Activated CD4-positive, CD25-positive, alpha-beta regulatory T cell treated with anti-CD3 and anti-CD28 coated beads, Interleukin-2, amount 50 U/mL, for 72 hours (primary cell): ENCODE measurements around the gene TANGO2.

ENCODE experiments used
- DNase-seq: peaks from one replicate; pipeline ENCODE4 v3.0.0; 2021

TANGO2 gene

DNA sequence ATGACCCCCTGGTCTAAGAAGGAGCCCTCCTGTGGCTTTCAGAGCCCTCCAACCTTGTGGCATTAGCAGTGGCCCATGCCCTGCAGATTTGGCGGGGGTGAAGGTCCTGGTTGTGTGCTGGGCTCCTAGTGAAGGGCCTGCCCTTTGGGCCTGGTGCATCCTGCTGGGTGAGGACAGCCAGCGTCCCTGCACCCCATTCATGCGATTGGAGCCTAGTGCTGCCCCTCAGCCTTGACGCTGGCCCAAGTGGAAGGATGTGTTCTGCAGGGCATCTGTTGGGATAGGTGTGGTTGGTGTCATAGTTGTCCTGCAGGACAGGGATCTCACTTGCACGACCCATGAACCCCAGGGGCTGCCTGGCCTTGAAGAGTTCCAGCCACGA lies 31.0 kb downstream of the TANGO2 start:
- no peak for DNase-seq

DNA sequence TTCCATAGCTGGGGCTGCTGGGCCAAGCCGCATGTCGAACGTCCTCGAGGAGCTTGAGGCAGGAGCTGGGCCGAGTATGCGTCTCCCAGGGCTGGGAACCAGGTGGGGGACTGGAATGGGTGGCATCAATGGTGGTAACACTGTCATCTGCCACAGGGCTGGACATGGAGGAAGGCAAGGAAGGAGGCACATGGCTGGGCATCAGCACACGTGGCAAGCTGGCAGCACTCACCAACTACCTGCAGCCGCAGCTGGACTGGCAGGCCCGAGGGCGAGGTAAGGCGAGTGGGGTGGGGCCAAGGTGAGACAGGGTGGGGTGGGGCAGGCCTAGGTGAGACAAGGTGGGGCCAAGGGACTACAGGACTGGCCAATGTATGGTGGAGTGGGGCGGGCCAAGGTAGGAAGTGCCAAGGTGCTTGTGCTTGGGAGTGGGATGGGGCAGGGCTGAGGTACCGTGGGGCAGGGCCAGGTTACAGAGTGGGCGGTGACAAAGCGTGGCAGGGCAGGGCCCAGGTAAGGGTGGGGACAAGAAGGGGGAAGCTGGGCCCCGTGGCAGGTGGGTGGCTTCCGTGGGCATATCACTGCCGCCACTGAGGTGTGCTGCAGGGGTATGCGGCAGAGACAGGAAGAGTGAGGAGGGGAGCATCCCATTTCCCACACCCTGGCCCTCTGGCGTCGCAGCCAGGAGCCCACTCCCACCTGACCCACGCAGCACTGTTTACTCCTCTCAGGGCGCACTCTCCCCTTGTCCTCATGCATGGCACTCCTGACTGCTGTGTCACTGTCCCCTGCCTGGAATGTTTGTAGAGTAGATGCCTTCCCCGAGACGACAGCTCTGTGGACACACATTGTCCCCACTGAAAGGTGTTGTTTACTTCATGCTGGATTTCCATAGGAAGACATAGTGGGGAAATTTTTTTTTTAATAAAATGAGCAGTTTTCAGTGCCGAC lies 31.7 kb downstream of the TANGO2 start:
- DNase-seq, result no peak

DNA sequence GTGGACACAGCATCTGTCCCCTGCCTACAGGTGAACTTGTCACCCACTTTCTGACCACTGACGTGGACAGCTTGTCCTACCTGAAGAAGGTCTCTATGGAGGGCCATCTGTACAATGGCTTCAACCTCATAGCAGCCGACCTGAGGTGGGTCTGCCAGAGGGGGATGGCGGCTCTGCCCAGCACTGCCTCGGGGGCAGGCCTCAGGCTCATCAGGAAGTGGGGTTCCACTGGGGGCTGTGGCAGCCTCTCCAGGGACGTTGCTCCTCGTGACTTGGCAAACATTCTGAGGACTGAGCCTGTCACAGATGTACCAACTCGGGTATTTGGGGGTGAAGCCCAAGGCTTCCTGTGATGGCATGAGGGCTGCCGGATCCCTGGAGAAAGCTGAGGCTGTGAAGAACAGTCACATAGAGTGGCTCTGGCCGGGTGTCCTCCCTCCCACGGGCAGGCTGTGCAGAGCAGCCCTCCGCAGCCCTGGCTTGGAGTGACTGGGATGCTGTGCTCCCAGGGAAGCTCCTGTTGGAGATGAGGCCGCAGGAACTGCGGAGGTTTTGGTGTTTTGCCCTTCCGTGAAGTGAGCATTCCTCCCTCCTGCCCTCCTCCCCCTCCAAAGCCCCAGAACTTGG lies 32.6 kb downstream of the TANGO2 start:
- DNase-seq, result no peak

DNA sequence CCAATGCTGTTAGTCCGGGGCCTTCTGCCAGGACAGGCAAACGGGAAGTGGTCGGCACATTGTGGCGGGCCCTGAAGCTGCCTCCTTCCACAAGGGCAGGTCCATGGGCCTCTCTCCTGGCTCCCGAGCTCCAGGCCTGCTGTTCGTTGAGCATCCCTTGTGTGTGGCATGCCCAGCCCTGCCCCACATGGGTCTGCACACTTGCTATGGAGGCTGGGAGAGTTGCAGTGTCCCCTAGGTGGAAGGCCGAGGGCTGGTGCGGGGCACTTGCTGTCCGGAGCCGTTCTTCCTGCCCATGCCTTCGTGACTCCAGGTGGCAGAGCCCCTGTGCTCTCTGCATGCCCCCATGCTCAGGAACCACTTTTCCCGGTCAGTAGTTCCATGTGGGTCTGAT lies 33.1 kb downstream of the TANGO2 start:
- no peak for DNase-seq

DNA sequence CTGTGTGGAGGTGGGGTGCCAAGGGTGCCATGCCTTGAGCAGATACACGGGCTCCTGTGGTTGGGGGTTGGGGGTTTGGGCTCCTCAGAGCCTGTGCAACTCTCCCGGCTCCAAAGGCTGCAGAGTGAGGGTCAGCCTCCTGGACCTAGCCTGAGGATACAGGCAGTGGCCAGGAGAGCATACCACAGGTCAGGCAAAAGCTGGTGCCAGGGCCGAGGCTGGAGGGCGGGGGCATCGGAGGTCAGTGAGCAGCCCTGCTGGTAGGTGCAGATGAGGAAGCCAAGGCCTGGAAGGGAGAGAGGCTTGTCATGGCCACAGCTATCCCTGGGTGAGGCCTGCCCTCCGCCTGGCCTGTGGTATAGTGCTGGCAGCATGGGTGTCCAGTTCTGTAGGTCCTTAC lies 33.6 kb downstream of the TANGO2 start:
- no peak for DNase-seq

DNA sequence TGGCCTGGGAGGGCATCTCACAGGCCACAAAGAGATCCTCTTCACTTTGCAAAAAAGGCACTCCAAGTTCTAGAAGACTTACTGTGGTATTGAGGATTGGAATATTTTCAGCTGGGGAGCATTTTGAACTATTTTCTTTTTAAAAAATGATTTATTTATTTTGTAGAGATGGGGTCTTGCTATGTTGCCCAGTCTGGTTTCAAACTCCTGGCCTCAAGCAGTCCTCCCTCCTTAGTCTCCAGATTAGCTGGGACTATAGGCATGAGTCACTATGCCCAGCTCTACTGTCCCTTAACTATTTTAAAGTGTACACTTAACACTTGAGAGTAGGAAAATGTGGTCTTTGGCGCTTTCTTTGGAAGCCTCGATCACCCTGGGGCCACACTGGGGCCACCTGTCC lies 34.2 kb downstream of the TANGO2 start:
- no peak for DNase-seq

DNA sequence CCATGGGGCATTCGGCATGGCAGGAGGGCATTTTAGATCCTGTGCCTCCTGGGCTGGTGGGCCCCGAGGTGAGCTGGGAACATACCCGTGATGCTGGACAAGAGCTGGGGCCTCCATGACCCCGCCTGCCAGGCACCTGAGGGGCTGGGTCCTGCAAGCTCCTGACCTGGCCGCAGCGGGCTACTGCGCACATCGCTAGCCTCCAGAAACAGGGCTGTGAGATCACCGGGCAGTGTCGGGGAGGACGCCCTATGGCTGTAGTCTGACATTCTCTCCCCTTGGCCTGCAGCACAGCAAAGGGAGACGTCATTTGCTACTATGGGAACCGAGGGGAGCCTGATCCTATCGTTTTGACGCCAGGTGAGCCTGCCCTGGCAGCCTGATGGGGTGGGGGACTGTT lies 34.7 kb downstream of the TANGO2 start:
- no peak for DNase-seq

DNA sequence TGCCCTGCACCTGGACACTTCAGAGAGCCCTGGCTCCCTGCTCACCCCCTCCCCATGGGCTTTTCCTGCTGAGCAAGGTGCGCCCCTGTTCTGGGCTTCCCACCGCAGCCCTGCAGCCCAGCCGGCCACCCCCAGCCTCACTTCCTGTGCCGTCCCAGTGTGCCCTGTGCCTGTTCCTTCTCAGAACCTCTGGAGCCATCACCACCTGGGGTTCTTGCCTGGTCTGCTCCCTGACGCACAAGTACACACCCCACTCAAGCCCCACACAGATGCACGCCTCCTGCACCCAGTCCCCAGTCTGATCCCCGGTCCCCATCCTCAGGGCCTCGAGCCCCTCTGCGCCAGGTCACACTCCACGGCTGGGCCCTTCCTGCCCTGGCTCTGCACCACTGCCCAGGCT lies 35.3 kb downstream of the TANGO2 start:
- DNase-seq, result no peak

DNA sequence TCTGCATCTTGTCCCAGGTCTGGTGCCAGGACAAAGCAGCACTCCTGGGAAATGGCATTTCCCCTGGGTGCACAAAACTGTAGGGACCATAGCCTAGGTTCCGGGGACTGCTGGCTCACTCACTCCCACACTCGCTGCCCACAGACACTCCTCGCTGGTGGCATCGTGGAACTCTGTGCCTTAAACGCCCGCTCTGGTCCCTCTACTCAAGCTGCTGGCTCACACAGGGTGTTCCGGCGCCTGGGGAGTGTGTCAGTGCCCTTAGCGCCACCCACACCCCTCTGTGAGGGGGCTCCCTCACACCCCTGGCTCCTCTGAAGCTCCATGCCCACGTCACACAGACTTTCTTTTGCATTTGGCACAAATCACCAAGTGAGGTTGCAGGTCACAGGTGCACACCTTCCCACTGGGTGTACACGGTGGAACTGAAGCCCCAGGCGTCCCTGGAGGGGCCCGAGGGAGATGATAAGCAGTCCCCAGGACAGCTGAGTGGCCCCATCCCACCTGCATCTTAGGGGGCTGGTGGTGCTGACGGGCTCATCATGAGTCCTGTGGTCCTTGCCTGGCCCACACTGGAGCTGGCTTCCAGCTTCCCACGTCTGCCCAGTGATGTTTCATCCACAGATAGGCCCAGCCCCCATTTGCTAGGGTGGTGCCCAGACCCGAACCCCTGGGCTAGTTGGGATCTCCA lies 35.9 kb downstream of the TANGO2 start:
- no peak for DNase-seq

DNA sequence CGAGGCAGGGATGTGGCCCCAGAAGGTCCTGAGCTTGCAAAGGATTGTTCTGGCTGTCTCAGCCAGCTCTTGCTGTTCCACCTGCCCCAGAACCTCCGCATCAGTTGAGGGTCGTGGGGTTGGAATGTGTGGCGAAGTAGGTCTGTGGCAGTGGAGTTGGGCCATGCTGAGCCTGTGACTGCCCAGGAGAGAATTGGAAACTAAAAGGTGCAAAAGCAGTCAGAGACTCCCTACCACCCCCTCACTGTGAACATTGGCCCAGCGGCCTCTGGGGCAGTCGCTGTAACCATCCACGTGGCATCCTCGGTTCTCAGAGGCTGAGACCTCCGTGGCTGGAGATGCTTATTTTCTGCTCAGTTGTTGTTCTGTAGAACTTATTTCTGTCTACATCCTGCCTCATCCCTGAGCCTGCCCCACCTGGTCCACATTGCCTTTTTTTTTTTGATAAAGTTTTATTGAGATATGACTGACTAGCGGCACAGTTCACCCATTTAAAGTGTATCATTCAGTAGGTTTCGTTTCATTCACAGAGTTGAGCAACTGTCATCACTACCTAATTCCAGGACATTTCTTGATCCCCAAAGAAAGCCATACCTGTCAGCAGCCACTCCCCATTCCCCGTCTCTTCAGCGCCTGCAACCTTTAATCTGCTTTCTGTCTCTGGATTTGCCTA lies 36.8 kb downstream of the TANGO2 start:
- DNase-seq, result no peak

DNA sequence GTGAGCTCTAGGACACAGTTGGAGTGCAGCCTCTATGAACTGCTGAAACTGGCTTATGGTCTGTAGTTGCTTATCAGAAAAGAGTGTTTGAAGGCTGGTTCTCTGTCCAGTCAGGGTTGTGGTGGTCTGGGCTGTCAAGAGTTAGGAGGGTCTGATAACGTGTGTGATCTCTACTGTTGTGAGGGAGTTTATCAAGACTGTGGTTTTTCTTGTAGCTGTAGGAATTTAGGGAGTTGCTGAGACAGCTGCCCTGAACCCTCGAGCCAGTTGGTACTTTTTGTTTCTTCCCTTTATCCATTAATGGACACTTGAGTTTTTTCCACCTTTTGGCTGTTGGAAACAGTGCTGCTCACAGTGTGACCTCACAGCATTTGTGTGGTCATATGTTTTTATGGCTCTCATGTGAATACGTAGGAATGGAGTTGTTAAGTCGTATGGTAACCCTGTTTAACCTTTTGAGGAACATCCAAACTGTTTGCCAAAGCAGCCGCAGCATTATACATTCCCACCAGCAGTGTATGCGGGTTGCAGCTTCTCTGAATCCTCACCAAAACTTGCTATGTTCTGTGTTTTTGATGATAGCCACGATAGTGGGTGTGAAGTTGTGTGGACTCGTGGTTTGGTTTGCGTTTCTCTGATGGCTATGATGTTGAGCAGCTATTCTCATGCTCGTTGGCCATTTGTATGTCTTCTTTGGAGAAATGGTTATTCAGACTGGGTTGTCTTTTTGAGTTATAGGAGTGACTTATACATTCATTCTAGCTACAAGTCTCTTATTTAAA lies 38.3 kb downstream of the TANGO2 start:
- DNase-seq, result no peak

DNA sequence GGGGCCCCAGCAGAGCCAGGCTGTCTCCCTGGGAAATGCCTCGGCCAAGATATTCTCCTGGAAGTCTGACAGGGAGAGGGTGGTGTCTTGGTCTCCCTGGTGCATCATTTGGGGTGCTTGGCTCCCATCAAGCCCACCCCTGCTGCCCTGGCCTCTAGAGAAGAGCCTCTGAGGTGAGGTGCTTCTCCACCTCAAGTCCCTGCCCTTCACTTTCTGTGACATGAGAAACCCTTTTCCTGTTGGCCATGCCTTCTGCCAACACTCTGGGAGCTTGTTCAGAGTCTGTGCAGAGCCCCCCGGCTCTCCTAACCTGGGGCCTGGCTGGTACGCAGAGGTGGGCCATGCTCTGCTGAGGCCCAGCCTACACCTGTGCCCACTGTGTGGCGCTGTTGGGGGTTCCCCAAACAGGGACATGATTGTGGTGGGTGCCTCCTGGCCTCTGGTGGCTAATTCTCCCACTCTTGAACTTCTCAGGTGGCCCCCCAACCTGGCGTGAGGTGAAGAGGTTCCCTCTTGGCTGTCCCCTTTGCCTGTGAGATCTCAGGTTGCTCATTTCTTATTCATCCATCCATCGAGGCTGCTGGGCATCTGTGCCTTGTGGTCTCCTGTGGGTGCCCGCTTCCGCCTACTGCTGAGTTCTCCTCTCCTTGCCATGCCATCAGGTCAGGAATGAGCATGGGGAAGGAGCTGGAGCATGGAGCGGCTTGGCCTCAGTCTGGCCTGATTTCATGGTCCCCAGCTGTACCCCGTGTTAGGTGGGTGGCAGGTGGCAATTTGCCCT lies 40.0 kb downstream of the TANGO2 start:
- no peak for DNase-seq

DNA sequence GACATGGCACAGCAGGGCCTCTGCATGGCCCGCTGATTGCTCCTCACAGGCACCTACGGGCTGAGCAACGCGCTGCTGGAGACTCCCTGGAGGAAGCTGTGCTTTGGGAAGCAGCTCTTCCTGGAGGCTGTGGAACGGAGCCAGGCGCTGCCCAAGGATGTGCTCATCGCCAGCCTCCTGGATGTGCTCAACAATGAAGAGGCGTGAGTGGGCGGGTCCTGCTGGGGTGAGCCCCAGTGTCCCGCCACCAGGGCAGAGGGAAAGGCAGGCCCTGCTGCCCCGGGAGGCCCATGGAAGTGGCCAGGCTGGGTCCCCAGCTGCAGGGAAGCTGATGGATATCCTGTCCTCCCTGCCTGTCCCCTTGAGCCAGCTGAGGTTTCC lies 40.6 kb downstream of the TANGO2 start:
- DNase-seq, result no peak

DNA sequence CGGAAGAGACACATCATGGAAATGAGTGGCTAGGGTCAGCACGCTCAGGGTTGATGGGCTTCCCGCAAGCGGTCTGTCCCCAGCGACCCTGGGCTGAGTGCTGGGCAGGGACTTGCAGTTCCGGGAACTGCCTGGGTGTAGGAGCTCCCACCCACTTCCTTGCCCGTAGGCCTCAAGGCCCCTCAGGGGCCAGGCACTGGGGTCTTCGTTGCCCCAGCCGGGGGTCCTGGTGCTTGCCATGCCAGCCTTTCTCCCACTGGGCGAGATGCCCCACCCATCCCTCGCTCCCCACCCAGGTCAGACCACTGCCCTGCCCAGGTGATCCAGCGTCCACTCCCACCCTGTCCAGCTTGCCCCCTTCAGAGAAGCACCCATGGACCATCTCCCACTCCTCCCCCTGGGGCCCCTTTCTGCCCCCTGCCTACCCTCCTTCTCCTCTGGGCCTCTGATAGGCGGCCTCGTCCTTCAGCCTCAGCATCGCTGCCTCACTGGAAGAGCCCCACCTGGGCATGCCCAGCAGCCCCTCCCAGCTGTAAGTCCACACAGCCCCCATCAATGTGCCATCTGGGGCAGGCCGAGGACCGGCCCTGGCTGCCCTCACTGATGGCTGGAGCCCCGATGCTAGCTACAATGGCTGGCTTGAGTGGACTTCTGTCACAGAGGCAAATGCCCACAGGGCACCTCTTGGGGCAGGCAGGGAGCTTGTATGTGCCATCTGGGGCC lies 41.3 kb downstream of the TANGO2 start:
- DNase-seq, result no peak

DNA sequence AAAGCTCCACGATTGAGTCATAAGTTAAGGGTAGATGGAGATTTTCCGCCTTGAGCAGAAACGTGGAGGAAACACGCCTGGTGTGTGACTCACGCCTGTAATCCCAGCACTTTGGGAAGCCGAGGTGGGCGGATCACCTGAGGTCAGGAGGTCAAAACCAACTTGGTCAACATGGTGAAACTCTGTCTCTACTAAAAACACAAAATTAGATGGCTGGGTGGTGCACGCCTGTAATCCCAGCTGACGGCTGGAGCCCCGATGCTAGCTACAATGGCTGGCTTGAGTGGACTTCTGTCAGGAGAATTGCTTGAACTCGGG lies 41.8 kb downstream of the TANGO2 start:
- no peak for DNase-seq

DNA sequence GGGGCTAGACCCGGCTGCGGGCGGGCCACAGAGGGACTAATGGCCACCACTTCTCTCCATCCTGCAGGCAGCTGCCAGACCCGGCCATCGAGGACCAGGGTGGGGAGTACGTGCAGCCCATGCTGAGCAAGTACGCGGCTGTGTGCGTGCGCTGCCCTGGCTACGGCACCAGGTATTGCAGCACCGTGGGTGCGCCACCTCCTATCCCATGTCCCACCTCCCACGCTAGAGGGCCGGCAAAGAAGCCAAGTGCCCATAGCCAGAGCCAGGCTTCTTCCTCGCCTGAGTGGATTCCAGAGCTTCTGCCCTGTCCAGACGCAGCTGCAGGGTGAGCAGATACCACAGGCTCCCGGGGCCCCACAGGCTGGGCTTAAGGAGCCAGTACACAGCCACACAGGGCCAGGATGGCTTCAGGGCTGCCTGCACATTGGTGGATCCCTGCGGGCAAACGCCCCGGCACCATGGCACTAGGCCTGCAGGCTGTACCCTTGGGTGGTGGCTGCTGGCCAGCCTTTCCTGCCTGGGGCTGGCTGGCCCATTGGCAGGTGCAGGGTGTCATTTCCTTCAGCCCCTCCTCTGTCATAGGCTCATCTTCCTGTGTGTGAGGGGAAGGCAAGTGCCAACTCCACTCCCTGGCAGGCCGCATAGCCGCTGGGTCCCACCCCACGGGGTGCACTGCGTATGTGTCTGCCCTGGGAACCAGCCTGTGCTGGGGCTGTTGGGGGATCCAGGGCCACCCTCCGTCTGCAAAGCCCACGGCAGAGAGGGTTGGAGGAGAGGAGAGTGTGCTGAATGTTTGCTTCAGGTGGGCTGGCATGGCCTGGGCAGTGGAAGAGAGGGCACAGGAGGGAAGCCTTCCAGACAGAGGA lies 42.6 kb downstream of the TANGO2 start:
- no peak for DNase-seq

DNA sequence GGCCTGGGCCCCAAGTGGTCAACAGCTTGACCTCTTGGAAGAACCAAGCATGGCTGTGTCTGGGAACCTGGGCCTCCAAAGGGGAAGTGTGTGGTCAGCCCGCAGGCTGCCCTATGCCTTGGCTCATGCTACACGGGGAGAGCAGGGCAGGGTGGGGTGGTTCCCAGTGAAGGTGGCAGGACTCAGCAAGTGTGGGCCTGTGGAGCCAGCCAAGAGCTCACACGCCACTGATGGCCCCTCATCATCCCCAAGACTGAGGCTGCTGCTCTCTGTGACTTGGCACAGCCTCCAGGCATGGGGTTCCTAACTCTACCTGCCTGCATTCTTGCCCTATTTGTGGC lies 43.2 kb downstream of the TANGO2 start:
- DNase-seq, result no peak

DNA sequence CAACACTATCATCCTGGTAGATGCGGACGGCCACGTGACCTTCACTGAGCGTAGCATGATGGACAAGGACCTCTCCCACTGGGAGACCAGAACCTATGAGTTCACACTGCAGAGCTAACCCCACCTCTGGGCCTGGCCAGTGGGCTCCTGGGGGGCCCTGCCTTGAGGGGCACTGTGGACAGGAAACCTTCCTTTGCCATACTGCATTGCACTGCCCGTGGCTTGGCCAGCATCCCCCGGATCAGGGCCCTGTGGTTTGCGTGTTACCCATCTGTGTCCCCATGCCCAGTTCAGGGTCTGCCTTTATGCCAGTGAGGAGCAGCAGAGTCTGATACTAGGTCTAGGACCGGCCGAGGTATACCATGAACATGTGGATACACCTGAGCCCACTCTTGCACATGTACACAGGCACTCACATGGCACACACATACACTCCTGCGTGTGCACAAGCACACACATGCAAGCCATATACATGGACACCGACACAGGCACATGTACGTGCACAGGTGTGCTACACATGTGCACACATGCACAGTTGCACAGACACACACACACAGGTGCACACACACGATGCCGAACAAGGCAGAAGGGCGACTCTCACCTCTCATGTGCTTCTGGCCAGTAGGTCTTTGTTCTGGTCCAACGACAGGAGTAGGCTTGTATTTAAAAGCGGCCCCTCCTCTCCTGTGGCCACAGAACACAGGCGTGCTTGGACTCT lies 43.8 kb downstream of the TANGO2 start:
- DNase-seq, result no peak

DNA sequence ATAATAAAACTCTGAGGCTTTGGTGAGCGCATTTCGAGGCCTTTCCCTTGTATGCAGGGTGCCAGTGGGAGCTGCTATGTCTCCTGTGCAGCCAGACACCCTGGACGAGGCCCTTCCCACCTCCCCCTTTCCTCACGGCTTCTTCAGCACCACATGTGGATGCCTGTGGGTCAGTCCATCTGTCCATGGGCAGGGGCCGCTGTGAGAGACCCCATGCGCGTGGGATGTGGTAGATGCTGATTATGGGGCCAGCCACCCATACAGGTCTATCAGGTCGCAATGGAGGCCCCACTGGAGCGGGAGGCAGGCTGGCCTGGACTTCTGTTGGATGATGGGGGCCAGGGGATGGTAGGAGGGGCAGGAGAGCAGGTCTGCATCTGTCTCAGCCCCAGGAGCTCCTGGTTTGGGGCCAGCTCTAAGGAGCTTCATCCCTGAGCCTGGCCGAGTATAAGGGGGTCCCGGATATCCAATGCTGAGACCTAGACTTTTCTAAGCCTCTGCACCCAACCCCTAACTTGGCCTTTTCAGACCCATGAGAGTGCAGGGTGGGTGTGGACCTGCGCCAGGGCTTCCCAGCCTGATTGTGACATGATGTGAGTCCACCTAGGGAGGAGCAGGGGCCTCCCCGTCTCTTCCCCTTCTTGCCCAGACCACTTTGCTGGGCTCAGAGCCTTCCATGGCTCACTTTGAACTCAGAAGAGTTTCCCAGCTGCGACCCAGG lies 45.1 kb downstream of the TANGO2 start:
- DNase-seq, result no peak
